ENCODE data around the gene NDE1. TPM values are rescaled to one million over a fixed set of nuclear protein-coding genes. Genes with fewer than 3 reads are reported as not detected.

Gene NDE1
- total and polyA plus RNA-seq, 8 donors, result 37.1 to 71.7 (median 50.7) TPM

GRCh38 chr16:15737140-15737644 is 87.1 kb downstream of the NDE1 start:
- intact Hi-C loops (cut with DNase I), result no loop called here

DNA sequence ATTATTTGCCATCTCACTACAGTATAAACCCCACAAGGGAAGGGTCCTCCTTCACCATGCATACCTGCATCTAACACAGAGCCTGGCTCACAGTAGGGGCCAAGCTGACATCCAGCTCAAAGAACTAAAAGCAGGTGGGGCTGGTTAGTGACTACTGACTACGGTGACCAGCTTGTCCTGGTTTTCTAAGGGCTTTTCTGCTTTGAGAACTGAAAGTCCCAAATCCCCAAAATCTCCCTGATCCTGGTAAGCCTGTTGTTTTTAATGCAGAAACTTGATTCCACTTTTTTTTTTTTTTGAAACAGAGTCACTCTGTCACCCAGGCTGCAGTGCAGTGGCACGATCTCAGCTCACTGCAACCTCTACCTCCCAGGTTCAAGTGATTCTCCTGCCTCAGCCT is 89.4 kb downstream of the NDE1 start:
- no peaks in the 10 kb centered on the region for H3K4me1 ChIP-seq
- TF ChIP-seq CTCF (IDR thresholded peaks at IDR 0.05), result no peak
- ATAC-seq (no peak), DNase-seq (no peak)
- H3K9me3 ChIP-seq, result peaks cover 0 to 2% of the 10 kb centered on the region in 2 donors
- no peaks in the 10 kb centered on the region for H3K27me3 ChIP-seq
- intact Hi-C loops (cut with DNase I), result no loop called here
- H3K27ac ChIP-seq, result no peak overlapping the region
- peaks cover 0 to 51% of the 10 kb centered on the region in 2 donors for H3K36me3 ChIP-seq
- H3K4me3 ChIP-seq, result no peak overlapping the region

More at GRCh38 chr16:15737140-15737644, 87.1 kb downstream of the NDE1 start:
- peak in 1 of 4 donors; percentile 78 for DNase-seq
- ATAC-seq, result no peak
- Histone ChIP-seq H3K27ac (no peak overlapping the region), H3K27me3 (no peaks in the 10 kb centered on the region), H3K9me3 (peaks cover 0 to 2% of the 10 kb centered on the region in 2 donors), H3K36me3 (peaks cover 0 to 48% of the 10 kb centered on the region in 2 donors), H3K4me3 (no peak overlapping the region), H3K4me1 (no peaks in the 10 kb centered on the region)
- TF ChIP-seq CTCF (IDR thresholded peaks at IDR 0.05), result no peak

GRCh38 chr16:15739950-15740349 is 89.9 kb downstream of the NDE1 start:
- intact Hi-C loops (cut with DNase I), result no loop called here
- Histone ChIP-seq H3K4me3 (no peak overlapping the region), H3K27me3 (no peaks in the 10 kb centered on the region), H3K4me1 (no peaks in the 10 kb centered on the region), H3K27ac (no peak overlapping the region), H3K36me3 (peaks cover 0 to 51% of the 10 kb centered on the region in 2 donors), H3K9me3 (peaks cover 0 to 2% of the 10 kb centered on the region in 2 donors)
- DNase-seq, result no peak
- no peak for ATAC-seq
- TF ChIP-seq CTCF (IDR thresholded peaks at IDR 0.05), result no peak

DNA sequence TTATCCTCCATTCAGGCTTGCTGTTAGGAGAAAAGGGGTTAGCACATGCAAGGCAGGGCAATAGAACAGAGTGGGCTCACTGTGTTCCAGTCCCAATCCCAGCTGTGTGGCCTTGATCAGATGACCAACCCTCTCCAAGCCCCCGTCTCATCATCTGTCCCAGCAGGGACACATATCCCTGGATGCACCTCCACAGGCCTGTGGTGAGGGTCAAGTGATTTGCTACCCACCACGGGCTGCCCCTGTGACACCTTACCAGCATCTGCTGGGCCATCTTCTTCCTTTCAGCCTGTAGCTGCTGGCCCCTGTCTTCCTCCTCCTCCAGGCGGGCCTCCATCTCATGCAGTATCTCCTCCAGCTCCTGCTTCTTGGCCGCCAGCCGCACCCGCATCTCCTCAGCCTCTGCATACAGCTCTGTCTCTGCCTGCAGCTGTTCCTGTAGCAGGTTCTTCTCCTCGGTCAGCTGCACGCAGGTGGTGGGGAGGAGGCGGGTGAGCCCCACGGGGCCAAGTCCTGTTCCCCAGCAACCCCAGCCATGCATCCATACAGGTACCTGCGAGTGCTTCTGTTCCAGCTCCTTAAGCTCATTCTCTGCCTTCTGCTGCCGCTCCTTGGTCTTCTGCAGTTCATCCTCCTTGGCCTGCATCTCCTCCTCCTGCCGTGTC is 91.3 kb downstream of the NDE1 start:
- ATAC-seq (no peak), DNase-seq (no peak)
- TF ChIP-seq CTCF (IDR thresholded peaks at IDR 0.05), result no peak
- no peak overlapping the region for H3K4me3 ChIP-seq
- H3K36me3 ChIP-seq, result peaks cover 0 to 41% of the 10 kb centered on the region in 2 donors
- no peaks in the 10 kb centered on the region for H3K27me3 ChIP-seq
- intact Hi-C loops (cut with DNase I), result no loop called here
- H3K4me1 ChIP-seq, result no peaks in the 10 kb centered on the region
- H3K27ac ChIP-seq, result no peak overlapping the region
- peaks cover 0 to 2% of the 10 kb centered on the region in 2 donors for H3K9me3 ChIP-seq

- Histone ChIP-seq H3K36me3 (peaks cover 0 to 30% of the 10 kb centered on the region in 2 donors), H3K4me1 (no peaks in the 10 kb centered on the region), H3K9me3 (peaks cover 0 to 2% of the 10 kb centered on the region in 2 donors), H3K27ac (no peak overlapping the region), H3K27me3 (no peaks in the 10 kb centered on the region), H3K4me3 (no peak overlapping the region)
- no peak for DNase-seq
- no peak for TF ChIP-seq CTCF (IDR thresholded peaks at IDR 0.05)
- ATAC-seq, result no peak
- intact Hi-C loops (cut with DNase I), result no loop called here
Measured at GRCh38 chr16:15742716-15743115, 92.7 kb downstream of the NDE1 start.
